Keratinocyte (primary cell): ENCODE results near the gene GNMT. TPM values are rescaled to one million over a fixed set of nuclear protein-coding genes. Genes with fewer than 3 reads are reported as not detected.
"Not testable (repeated sequence)": the region's sequence is repeated elsewhere in the genome, so short reads cannot be mapped to it uniquely, and the experiment has no call there.

Experiments used
- DNase-seq: peaks from one replicate; pipeline ENCODE4 v3.0.0-alpha.2; 2011; ENCODE audit warnings: low read depth, missing footprints, low spot score
- FAIRE-seq: peaks from 2 replicates; lab custom pipeline; 2011; peaks lifted over from hg19 to GRCh38; lab: Jason Lieb, UNC
- H2AFZ ChIP-seq: 2 replicates; pipeline ENCODE4 v1.6.0; 2012; ENCODE audit warnings: low read length, control low read depth, inconsistent platforms; ENCODE audit not compliant: control insufficient read depth
- H3K27ac ChIP-seq: 2 replicates; pipeline ENCODE4 v1.5.1; 2011; ENCODE audit warnings: low read length; ENCODE audit not compliant: control insufficient read depth, insufficient read depth
- H3K27me3 ChIP-seq: 3 replicates; pipeline ENCODE4 v1.6.0; 2011; ENCODE audit warnings: low read length; ENCODE audit not compliant: control insufficient read depth, insufficient read depth; ENCODE audit errors: extremely low read depth
- H3K36me3 ChIP-seq, 2 experiments: 2 replicates in 1 of 2; 3 replicates in 1 of 2; pipeline ENCODE4 v1.5.1; 2011; ENCODE audit warnings: low read length in 2 of 2, mild to moderate bottlenecking in 1 of 2; ENCODE audit not compliant: control insufficient read depth in 2 of 2, insufficient read depth in 2 of 2; ENCODE audit errors: extremely low read depth in 1 of 2
- H3K4me1 ChIP-seq: 3 replicates; pipeline ENCODE4 v1.5.1; 2011; ENCODE audit warnings: low read length; ENCODE audit not compliant: control insufficient read depth, insufficient read depth; ENCODE audit errors: extremely low read depth
- H3K4me2 ChIP-seq: 3 replicates; pipeline ENCODE4 v1.6.0; 2011; ENCODE audit warnings: low read depth, low read length; ENCODE audit not compliant: control insufficient read depth, insufficient read depth; ENCODE audit errors: extremely low read depth
- H3K4me3 ChIP-seq, 3 experiments: fragments of 200-600 bp in 1 of 3; sonication (generic) in 1 of 3; 2 replicates in 2 of 3; 3 replicates in 1 of 3; pipeline ENCODE4 v1.5.1; 2011 to 2016; ENCODE audit warnings: low read length in 3 of 3, mild to moderate bottlenecking in 3 of 3, control low read depth in 2 of 3, inconsistent platforms in 1 of 3, low read depth in 1 of 3, mixed read lengths in 1 of 3, mixed run types in 1 of 3, moderate library complexity in 1 of 3; ENCODE audit not compliant: control insufficient read depth in 2 of 3, insufficient read depth in 2 of 3; ENCODE audit errors: extremely low read depth in 1 of 3
- H3K79me2 ChIP-seq: 2 replicates; pipeline ENCODE4 v1.6.0; 2012; ENCODE audit warnings: low read length; ENCODE audit not compliant: control insufficient read depth, insufficient read depth
- H3K9ac ChIP-seq: 3 replicates; pipeline ENCODE4 v1.6.0; 2011; ENCODE audit warnings: low read length; ENCODE audit not compliant: control insufficient read depth, insufficient read depth; ENCODE audit errors: extremely low read depth
- H3K9me1 ChIP-seq: 3 replicates; pipeline ENCODE4 v1.6.0; 2011; ENCODE audit warnings: low read length; ENCODE audit not compliant: control insufficient read depth, insufficient read depth; ENCODE audit errors: extremely low read depth
- H3K9me3 ChIP-seq: 2 replicates; pipeline ENCODE4 v1.5.1; 2012; ENCODE audit warnings: low read depth, low read length; ENCODE audit not compliant: control insufficient read depth
- H4K20me1 ChIP-seq: 3 replicates; pipeline ENCODE4 v1.6.0; 2011; ENCODE audit warnings: low read length; ENCODE audit not compliant: control insufficient read depth, insufficient read depth; ENCODE audit errors: extremely low read depth
- EZH2 ChIP-seq: IDR thresholded peaks from one replicate; pipeline ENCODE4 v1.6.1; 2012; ENCODE audit warnings: inconsistent platforms, mild to moderate bottlenecking, low read length, moderate library complexity
- dilution Hi-C: fragments of 300-500 bp; cut with MboI; formaldehyde crosslinking; loops from one replicate; pipeline ENCODE4 v1.7.0; 2020; ENCODE audit warnings: low sequenced_read_pairs; ENCODE audit not compliant: extremely low pct_ligation_motif_present
- polyA plus RNA-seq, 5 experiments: library from polyadenylated mRNA; depleted of rRNA in 3 of 5; stranded (reverse) in 3 of 5; stranded (forward) in 1 of 5; unstranded in 1 of 5; fragments of >200 nt; gene quantifications; 1 replicate in 1 of 5; 2 replicates in 3 of 5; 3 replicates in 1 of 5; pipeline versions ENCODE4 v1.2.1 to v1.2.3, GENCODE V29; 2011 to 2012; ENCODE audit warnings: missing spikeins in 2 of 5, low read depth in 1 of 5, low replicate concordance in 1 of 5
- TF ChIP-seq, protein P1 (sequence below), 3 experiments: IDR thresholded peaks in 1 of 3; conservative IDR thresholded peaks in 1 of 3; optimal IDR thresholded peaks in 1 of 3; 2 replicates in 2 of 3; 3 replicates in 1 of 3; pipeline versions ENCODE3 to v1.5.1; 2011; ENCODE audit warnings: low read length in 3 of 3, mild to moderate bottlenecking in 3 of 3, moderate library complexity in 2 of 3, control low read depth in 1 of 3, inconsistent platforms in 1 of 3; ENCODE audit not compliant: insufficient read depth in 2 of 3; ENCODE audit errors: extremely low read depth in 1 of 3

GNMT gene
- polyA plus RNA-seq, 1 donor (not counting 4 experiments of a cell fraction or from before 2014, with no cell fraction given), result 0.08 TPM

DNA sequence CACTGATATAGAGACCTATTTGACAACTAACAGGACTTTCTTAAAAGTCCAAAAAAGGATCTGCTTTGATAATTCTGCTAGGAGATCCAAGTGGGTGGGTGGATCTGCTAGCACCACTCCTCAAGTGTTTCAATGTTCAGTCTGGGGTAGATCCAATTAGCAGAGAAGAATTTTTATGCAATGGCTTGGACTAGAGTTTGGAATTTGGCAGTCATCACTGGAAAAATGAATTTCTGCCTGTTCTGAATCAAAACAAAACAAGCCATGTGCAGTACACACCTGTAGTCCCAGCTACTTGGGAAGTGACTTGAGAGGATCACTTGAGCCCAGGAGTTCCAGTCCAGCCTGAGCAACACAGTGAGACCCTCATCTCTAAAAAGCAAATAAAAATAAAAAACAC, 12.6 kb upstream of the GNMT start:
- Histone ChIP-seq H3K4me1 (no peaks in the 10 kb centered on the region), H2AFZ (no peak overlapping the region), H3K27ac (no peak overlapping the region), H3K9me3 (no peaks in the 10 kb centered on the region), H3K36me3 (peaks cover 0 to 2% of the 10 kb centered on the region in 2 experiments), H3K4me2 (no peak overlapping the region), H4K20me1 (no peaks in the 10 kb centered on the region), H3K79me2 (no peaks in the 10 kb centered on the region), H3K9ac (no peak overlapping the region), H3K9me1 (no peaks in the 10 kb centered on the region), H3K4me3 (no peak overlapping the region), H3K27me3 (no peaks in the 10 kb centered on the region)
- no peak for TF ChIP-seq EZH2
- TF ChIP-seq, protein P1, sequence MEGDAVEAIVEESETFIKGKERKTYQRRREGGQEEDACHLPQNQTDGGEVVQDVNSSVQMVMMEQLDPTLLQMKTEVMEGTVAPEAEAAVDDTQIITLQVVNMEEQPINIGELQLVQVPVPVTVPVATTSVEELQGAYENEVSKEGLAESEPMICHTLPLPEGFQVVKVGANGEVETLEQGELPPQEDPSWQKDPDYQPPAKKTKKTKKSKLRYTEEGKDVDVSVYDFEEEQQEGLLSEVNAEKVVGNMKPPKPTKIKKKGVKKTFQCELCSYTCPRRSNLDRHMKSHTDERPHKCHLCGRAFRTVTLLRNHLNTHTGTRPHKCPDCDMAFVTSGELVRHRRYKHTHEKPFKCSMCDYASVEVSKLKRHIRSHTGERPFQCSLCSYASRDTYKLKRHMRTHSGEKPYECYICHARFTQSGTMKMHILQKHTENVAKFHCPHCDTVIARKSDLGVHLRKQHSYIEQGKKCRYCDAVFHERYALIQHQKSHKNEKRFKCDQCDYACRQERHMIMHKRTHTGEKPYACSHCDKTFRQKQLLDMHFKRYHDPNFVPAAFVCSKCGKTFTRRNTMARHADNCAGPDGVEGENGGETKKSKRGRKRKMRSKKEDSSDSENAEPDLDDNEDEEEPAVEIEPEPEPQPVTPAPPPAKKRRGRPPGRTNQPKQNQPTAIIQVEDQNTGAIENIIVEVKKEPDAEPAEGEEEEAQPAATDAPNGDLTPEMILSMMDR (optimal IDR thresholded peaks at IDR 0.05 in 1 of 3, IDR thresholded peaks at IDR 0.05 in 1 of 3, conservative IDR thresholded peaks at IDR 0.05 in 1 of 3; ENCODE audit: extremely low read depth in 1 of 3, insufficient read depth in 2 of 3, low read length in 3 of 3), result no peak
- dilution Hi-C loops, result no loop called here
- DNase-seq (no peak), FAIRE-seq (no peak)

GRCh38 chr6:42952389-42952788, 8.2 kb upstream of the GNMT start:
- no peaks in the 10 kb centered on the region for H3K36me3 ChIP-seq

GRCh38 chr6:42954405-42954804, 6.1 kb upstream of the GNMT start:
- H3K36me3 ChIP-seq, H2AFZ ChIP-seq, H3K9me1 ChIP-seq, H3K9ac ChIP-seq, H3K4me1 ChIP-seq, H3K27me3 ChIP-seq, H3K9me3 ChIP-seq, DNase-seq, dilution Hi-C loops, FAIRE-seq, H3K4me2 ChIP-seq, H3K4me3 ChIP-seq, H4K20me1 ChIP-seq, H3K27ac ChIP-seq, H3K79me2 ChIP-seq: not testable (repeated sequence)

More at GRCh38 chr6:42952389-42952788, 8.2 kb upstream of the GNMT start:
- Histone ChIP-seq H3K27ac (no peak overlapping the region), H3K9me1 (no peaks in the 10 kb centered on the region), H2AFZ (no peak overlapping the region), H3K9me3 (no peaks in the 10 kb centered on the region), H3K79me2 (no peaks in the 10 kb centered on the region), H3K4me3 (no peak overlapping the region), H3K27me3 (no peaks in the 10 kb centered on the region), H3K4me2 (no peak overlapping the region), H4K20me1 (no peaks in the 10 kb centered on the region), H3K9ac (no peak overlapping the region), H3K4me1 (peaks cover 3% of the 10 kb centered on the region)
- TF ChIP-seq, protein P1 (optimal IDR thresholded peaks at IDR 0.05 in 1 of 3, IDR thresholded peaks at IDR 0.05 in 1 of 3, conservative IDR thresholded peaks at IDR 0.05 in 1 of 3; ENCODE audit: extremely low read depth in 1 of 3, insufficient read depth in 2 of 3, low read length in 3 of 3), result no peak
- no peak for TF ChIP-seq EZH2
- no peak for FAIRE-seq
- dilution Hi-C loops, result no loop called here
- no peak for DNase-seq
